H9 (cell line): ENCODE measurements around the gene CBLB. TPM values are rescaled to one million over a fixed set of nuclear protein-coding genes. Genes with fewer than 3 reads are reported as not detected.

Experiments used
- DNase-seq: peaks from one replicate; pipeline ENCODE4 v3.0.0-alpha.2; 2017
- H2AFZ ChIP-seq: one replicate; pipeline ENCODE4 v1.6.1; 2013; ENCODE audit warnings: mild to moderate bottlenecking, low read length, control low read depth, moderate library complexity
- H2AK5ac ChIP-seq: 2 replicates; pipeline ENCODE4 v1.6.1; 2013; ENCODE audit warnings: low read length, control low read depth, mixed read lengths; ENCODE audit not compliant: insufficient read length
- H2BK120ac ChIP-seq: one replicate; pipeline ENCODE4 v1.6.1; 2013; ENCODE audit warnings: low read depth, mild to moderate bottlenecking, low read length, control low read depth, inconsistent platforms; ENCODE audit not compliant: poor library complexity, severe bottlenecking
- H2BK12ac ChIP-seq: 2 replicates; pipeline ENCODE4 v1.6.1; 2013; ENCODE audit warnings: low read length, control low read depth, mixed read lengths, low read depth; ENCODE audit not compliant: insufficient read length
- H2BK15ac ChIP-seq: 2 replicates; pipeline ENCODE4 v1.6.1; 2013; ENCODE audit warnings: low read depth, low read length, control low read depth
- H2BK20ac ChIP-seq: one replicate; pipeline ENCODE4 v1.6.1; 2013; ENCODE audit warnings: low read depth, mild to moderate bottlenecking, low read length, control low read depth, inconsistent platforms; ENCODE audit not compliant: poor library complexity, severe bottlenecking
- H2BK5ac ChIP-seq: 2 replicates; pipeline ENCODE4 v1.6.1; 2013; ENCODE audit warnings: low read length, control low read depth, mixed read lengths; ENCODE audit not compliant: insufficient read length
- H3K14ac ChIP-seq: 2 replicates; pipeline ENCODE4 v1.6.1; 2013; ENCODE audit warnings: low read length, control low read depth; ENCODE audit not compliant: insufficient read depth
- H3K18ac ChIP-seq: 2 replicates; pipeline ENCODE4 v1.6.1; 2013; ENCODE audit warnings: low read depth, mild to moderate bottlenecking, mixed read lengths, low read length, control low read depth; ENCODE audit not compliant: insufficient read length
- H3K23ac ChIP-seq: 2 replicates; pipeline ENCODE4 v1.6.1; 2013; ENCODE audit warnings: low read length, control low read depth, mixed read lengths, low read depth; ENCODE audit not compliant: insufficient read length
- H3K23me2 ChIP-seq: 2 replicates; pipeline ENCODE4 v1.6.1; 2013; ENCODE audit warnings: low read depth, mild to moderate bottlenecking, mixed read lengths, low read length, control low read depth; ENCODE audit not compliant: insufficient read length, poor library complexity, severe bottlenecking
- H3K27ac ChIP-seq: 2 replicates; pipeline ENCODE4 v1.5.1; 2013; ENCODE audit warnings: low read length, control low read depth, mixed read lengths, low read depth; ENCODE audit not compliant: insufficient read length
- H3K27me3 ChIP-seq: 2 replicates; pipeline ENCODE4 v1.6.1; 2013; ENCODE audit warnings: low read length, control low read depth, inconsistent platforms; ENCODE audit not compliant: insufficient read depth
- H3K4ac ChIP-seq: 2 replicates; pipeline ENCODE4 v1.6.1; 2013; ENCODE audit warnings: low read depth, mild to moderate bottlenecking, control low read depth, inconsistent platforms, low read length, moderate library complexity
- H3K4me1 ChIP-seq: 2 replicates; pipeline ENCODE4 v1.6.1; 2013; ENCODE audit warnings: low read length, control low read depth, inconsistent platforms; ENCODE audit not compliant: insufficient read depth
- H3K4me2 ChIP-seq: 2 replicates; pipeline ENCODE4 v1.6.1; 2013; ENCODE audit warnings: low read length, control low read depth, mixed read lengths; ENCODE audit not compliant: insufficient read length, insufficient read depth
- H3K56ac ChIP-seq: 2 replicates; pipeline ENCODE4 v1.6.1; 2013; ENCODE audit warnings: low read depth, mild to moderate bottlenecking, mixed read lengths, low read length, control low read depth; ENCODE audit not compliant: insufficient read length
- H3K79me1 ChIP-seq: 2 replicates; pipeline ENCODE4 v1.6.1; 2013; ENCODE audit warnings: low read depth, mild to moderate bottlenecking, moderate library complexity, low read length, control low read depth, inconsistent platforms; ENCODE audit not compliant: insufficient read depth, poor library complexity, severe bottlenecking
- H3K79me2 ChIP-seq: 2 replicates; pipeline ENCODE4 v1.6.1; 2013; ENCODE audit warnings: low read length, control low read depth, inconsistent platforms; ENCODE audit not compliant: insufficient read depth
- H3K9ac ChIP-seq: 2 replicates; pipeline ENCODE4 v1.6.1; 2013; ENCODE audit warnings: low read length, control low read depth, mixed read lengths; ENCODE audit not compliant: insufficient read length; ENCODE audit errors: extremely low read depth
- H3K9me3 ChIP-seq: one replicate; pipeline ENCODE4 v1.6.1; 2013; ENCODE audit warnings: low read depth, low read length, inconsistent platforms; ENCODE audit not compliant: control insufficient read depth
- H3T11ph ChIP-seq: one replicate; pipeline ENCODE4 v1.6.1; 2013; ENCODE audit warnings: mild to moderate bottlenecking, low read length, control low read depth, inconsistent platforms
- H4K20me1 ChIP-seq: one replicate; pipeline ENCODE4 v1.6.1; 2013; ENCODE audit not compliant: control insufficient read depth, insufficient read length, insufficient read depth
- H4K5ac ChIP-seq: 2 replicates; pipeline ENCODE4 v1.6.1; 2013; ENCODE audit warnings: low read depth, mild to moderate bottlenecking, mixed read lengths, low read length, control low read depth; ENCODE audit not compliant: insufficient read length
- H4K8ac ChIP-seq: replicated peaks from 2 replicates; pipeline ENCODE4 v1.6.1; 2013; ENCODE audit warnings: low read length, control low read depth, mixed read lengths, low read depth; ENCODE audit not compliant: insufficient read length
- H4K91ac ChIP-seq: 2 replicates; pipeline ENCODE4 v1.6.1; 2013; ENCODE audit warnings: low read depth, mild to moderate bottlenecking, moderate library complexity, mixed read lengths, low read length, control low read depth; ENCODE audit not compliant: insufficient read length
- H3K27ac Mint-ChIP-seq, 3 experiments: 2 replicates in 2 of 3; 3 replicates in 1 of 3; pipeline ENCODE4 v1.8.0; 2020 to 2021; ENCODE audit warnings: mixed read lengths in 3 of 3, mild to moderate bottlenecking in 1 of 3, moderate library complexity in 1 of 3
- H3K27me3 Mint-ChIP-seq: 2 replicates; pipeline ENCODE4 v1.8.0; 2021; ENCODE audit warnings: low read depth, mild to moderate bottlenecking, moderate library complexity, mixed read lengths
- H3K36me3 Mint-ChIP-seq, 3 experiments: 2 replicates in 2 of 3; 3 replicates in 1 of 3; pipeline ENCODE4 v1.8.0; 2020 to 2021; ENCODE audit warnings: low read depth in 3 of 3, mixed read lengths in 3 of 3; ENCODE audit not compliant: insufficient read depth in 1 of 3
- H3K4me1 Mint-ChIP-seq, 2 experiments: 2 replicates each; pipeline ENCODE4 v1.8.0; 2020; ENCODE audit warnings: mixed read lengths in 2 of 2
- H3K4me3 Mint-ChIP-seq, 2 experiments: 2 replicates in 1 of 2; 3 replicates in 1 of 2; pipeline ENCODE4 v1.8.0; 2020 to 2021; ENCODE audit warnings: mild to moderate bottlenecking in 2 of 2, mixed read lengths in 2 of 2, moderate library complexity in 1 of 2
- H3K9me3 Mint-ChIP-seq, 2 experiments: 2 replicates in 1 of 2; 3 replicates in 1 of 2; pipeline ENCODE4 v1.8.0; 2020; ENCODE audit warnings: mild to moderate bottlenecking in 2 of 2, mixed read lengths in 2 of 2, moderate library complexity in 1 of 2
- CTCF ChIP-seq: fragments of 200-600 bp; sonication (generic); conservative IDR thresholded peaks from 3 replicates; pipeline ENCODE4 v1.8.0; 2021; ENCODE audit warnings: antibody characterized with exemption, mild to moderate bottlenecking
- whole genome bisulfite sequencing: extraction: QIAGEN DNeasy Blood & Tissue Kit; methylation state at CpG from one replicate; pipeline ENCODE4 v1.1.7; 2013; ENCODE audit warnings: missing lambda C conversion rate, low lambda C conversion rate, mixed read lengths; ENCODE audit not compliant: insufficient read length; ENCODE audit errors: extremely low coverage; 5-methylcytosine and 5-hydroxymethylcytosine counted together
- total RNA-seq: library from RNA; stranded (reverse); gene quantifications from 2 replicates; pipeline ENCODE4 v1.2.1, GENCODE V29; 2021

CBLB gene
- total RNA-seq, 1 experiment from 2014 or later, result 25.7 TPM

GRCh38 chr3:105672996-105673395 lies 195.8 kb downstream of the CBLB start:
- Histone ChIP-seq H3K56ac (no peak overlapping the region), H4K8ac (no peak overlapping the region), H2AFZ (no peak overlapping the region), H3K27me3 (no peaks in the 10 kb centered on the region), H2BK20ac (no peak overlapping the region), H3T11ph (no peak overlapping the region), H2AK5ac (no peak overlapping the region), H3K79me2 (no peaks in the 10 kb centered on the region), H2BK15ac (no peak overlapping the region), H3K14ac (no peak overlapping the region), H3K4me2 (no peak overlapping the region), H3K4me1 (no peaks in the 10 kb centered on the region), H4K20me1 (no peaks in the 10 kb centered on the region), H3K27ac (no peak overlapping the region), H3K23ac (no peak overlapping the region), H3K4ac (no peak overlapping the region), H4K91ac (no peak overlapping the region), H3K79me1 (no peaks in the 10 kb centered on the region), H2BK12ac (no peak overlapping the region), H3K9me3 (no peaks in the 10 kb centered on the region), H2BK120ac (no peak overlapping the region), H3K9ac (no peak overlapping the region), H2BK5ac (no peak overlapping the region), H4K5ac (no peak overlapping the region), H3K18ac (no peak overlapping the region), H3K23me2 (no peaks in the 10 kb centered on the region)
- Mint-ChIP-seq H3K27ac (no peak overlapping the region), H3K27me3 (no peaks in the 10 kb centered on the region), H3K4me3 (no peak overlapping the region), H3K4me1 (no peaks in the 10 kb centered on the region), H3K36me3 (peaks cover 13 to 33% (median 18%) of the 10 kb centered on the region in 3 experiments; a peak in 6 of 7 replicates), H3K9me3 (no peaks in the 10 kb centered on the region)
- no peak for DNase-seq
- no CpG with 5 or more reads among the region's 5 CpGs for WGBS
- no peak for TF ChIP-seq CTCF
